ENCODE data around the gene STX1B.
"Not testable (repeated sequence)": the region's sequence is repeated elsewhere in the genome, so short reads cannot be mapped to it uniquely, and the experiment has no call there.

STX1B gene

DNA sequence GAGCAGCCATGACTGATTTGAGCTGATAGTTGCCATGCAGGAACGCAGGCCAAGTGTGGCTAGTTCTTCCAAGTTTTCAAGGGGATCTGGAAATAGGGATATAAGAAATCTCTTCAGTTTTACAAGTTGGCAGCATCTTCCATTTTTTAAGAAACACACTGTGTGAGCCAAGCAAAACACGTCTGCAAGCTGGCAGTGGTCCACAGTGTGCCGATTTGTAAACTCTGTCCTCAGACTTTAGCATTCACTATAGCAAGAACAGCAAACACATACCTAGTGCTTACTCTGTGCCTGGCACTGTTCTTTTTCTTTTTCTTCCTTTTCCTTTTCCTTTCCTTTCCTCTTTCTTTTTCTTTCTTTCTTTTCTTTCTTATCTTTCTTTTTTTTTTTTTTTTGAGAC is 58.7 kb downstream of the STX1B start:
- DNase-seq (ENCODE audit: low read depth in 2 of 2), result no peak

DNA sequence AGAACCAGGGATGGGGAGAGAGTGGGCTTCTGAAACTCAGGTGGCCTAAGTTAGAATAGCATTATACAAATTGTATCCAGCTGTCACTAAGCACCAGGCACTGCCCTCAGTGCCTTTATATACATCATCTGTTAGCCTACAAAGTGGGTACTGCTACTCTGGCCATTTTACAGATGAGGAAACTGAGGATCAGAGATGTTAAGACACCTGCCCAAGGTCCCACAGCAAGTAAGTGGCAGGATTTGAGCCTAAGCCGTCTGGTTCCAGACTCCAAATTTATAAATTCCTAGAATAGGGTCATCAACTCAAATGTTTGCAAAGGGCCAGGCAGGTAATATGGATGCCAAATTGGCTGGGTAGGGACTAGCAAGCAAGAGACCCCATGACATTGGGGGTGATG is 59.2 kb downstream of the STX1B start:
- no peak for DNase-seq (ENCODE audit: low read depth in 2 of 2)

DNA sequence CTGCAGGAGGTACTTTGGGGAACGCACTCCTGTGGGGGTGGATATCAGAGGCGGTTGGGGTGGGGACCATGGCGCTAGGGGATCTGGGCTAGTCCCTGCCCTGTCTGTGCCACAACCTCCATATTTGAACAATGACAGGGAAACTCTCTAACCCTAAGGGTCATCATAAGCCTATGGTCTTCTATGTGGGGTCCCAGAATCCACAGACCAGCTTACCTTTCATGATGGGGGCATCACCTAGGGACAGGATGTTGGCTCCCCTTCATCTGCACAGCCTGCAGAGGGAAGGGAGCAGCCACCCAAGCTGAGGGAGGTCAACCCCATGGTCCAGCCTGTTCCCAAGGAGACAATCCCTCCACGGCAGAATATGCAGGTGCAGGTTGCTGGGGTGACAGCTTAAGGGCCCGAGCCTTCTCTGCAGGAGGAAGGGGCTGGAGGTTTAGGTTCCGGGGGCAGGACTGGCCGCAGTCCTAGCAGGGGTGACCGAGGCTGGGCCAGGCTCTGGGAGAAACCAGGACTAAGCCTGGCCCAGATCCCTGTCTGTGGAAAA is 59.8 kb downstream of the STX1B start:
- DNase-seq (ENCODE audit: low read depth in 2 of 2), result no peak

- no peak for DNase-seq (ENCODE audit: low read depth in 2 of 2)
Measured at GRCh38 chr16:30949650-30950515, 60.6 kb downstream of the STX1B start.

DNA sequence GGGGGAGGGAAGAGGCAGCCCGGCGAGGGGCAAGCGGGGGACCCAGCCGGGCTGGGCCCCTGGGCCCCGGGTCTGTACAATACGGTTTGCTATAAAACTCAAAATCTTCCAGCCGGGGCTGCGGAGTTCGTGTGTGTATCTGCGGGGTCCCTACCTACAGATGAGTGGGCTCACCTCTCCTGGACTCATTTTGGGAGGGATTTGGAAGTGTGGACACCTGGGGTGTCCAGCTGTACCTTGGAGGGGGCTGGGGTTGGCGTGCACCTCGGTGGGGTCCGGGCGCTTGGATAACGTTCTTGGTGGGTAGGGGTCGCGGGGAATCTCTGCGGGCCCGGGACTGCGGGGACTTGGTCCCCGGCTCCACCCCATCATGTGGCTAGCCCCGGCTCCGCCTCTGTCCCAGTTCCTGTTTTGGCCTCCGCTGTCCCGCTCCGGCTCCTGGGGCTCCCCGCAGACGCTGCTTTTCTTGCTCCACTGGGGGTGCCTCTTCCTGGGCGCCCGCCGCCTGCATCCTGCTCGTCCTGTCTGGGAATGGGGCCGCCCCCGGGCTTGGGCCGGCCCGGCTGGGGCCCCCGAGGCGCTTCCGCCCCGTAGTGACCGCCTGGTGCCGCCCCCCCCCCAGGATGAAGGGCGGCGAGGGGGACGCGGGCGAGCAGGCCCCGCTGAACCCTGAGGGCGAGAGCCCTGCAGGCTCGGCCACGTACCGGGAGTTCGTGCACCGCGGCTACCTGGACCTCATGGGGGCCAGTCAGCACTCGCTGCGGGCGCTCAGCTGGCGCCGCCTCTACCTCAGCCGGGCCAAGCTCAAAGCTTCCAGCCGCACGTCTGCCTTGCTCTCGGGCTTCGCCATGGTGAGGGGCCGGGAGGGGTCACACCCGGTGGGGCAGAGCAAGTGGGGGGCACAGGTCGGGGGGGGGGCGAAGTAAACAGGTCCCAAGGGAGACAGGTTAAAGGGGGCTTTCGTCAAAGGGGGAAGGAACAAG is 61.5 kb downstream of the STX1B start, which contains the start of gene ORAI3:
TSS of gene ORAI3 (plus strand) at position 402 of the 983 bp plus-strand sequence. CDS start at position 624, 222 bp downstream.
- DNase-seq (ENCODE audit: low read depth in 2 of 2), result no peak

GRCh38 chr16:30947859-30948666 is 62.4 kb downstream of the STX1B start:
- no peak for DNase-seq (ENCODE audit: low read depth in 2 of 2)

GRCh38 chr16:30947541-30947858 is 62.9 kb downstream of the STX1B start:
- no peak for DNase-seq (ENCODE audit: low read depth in 2 of 2)

DNA sequence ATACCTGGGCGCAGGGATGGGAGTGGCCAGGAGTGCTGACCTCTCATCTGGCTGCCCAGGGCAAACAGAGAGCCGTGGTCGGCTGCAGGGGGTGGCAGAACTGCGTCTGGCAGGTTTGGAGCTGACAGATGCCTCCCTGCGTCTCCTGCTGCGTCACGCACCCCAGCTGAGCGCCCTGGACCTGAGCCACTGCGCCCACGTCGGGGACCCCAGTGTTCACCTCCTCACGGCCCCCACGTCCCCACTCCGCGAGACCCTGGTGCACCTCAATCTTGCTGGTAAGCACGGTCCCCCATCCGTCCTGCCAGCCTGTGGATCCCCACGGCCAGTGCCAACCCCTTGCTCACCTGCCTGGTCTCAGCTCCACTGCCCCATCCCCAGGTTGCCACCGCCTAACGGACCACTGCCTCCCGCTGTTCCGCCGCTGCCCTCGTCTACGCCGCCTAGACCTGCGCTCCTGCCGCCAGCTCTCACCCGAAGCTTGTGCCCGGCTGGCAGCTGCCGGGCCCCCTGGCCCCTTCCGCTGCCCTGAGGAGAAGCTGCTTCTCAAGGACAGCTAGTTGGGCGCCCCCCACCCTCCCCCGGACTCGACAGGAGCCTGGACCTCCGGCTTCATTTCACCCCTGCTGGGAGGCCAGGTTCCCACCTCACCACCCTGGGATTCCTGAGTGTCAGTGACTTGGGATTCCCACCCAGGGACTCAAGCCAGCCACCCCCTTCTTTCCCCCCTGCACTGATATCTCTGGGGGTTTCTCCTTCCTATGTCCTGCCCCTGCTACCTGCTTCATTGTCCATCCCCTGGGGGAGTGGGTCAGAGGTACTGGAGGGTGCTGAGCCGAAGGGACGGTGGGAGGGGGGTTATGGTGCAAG is 63.5 kb downstream of the STX1B start:
- DNase-seq (ENCODE audit: low read depth in 2 of 2), result no peak

DNA sequence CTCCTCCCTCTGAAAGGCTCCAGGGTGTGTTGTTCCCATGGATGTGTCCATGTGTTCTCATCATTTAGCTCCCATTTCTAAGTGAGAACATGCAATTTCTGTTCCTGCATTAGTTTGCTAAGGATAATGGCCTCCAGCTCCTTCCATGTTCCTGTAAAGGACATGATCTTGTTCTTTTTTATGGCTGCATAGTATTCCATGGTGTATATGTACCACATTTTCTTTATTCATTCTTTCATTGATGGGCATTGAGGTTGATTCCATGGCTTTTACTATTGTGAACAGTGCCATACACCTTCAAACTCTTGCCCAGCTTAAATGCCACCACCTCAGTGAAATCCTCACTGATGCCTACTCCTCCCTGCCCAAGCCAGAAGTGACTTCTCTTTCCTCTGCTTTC is 66.1 kb downstream of the STX1B start:
- DNase-seq (ENCODE audit: low read depth in 2 of 2), result no peak

DNA sequence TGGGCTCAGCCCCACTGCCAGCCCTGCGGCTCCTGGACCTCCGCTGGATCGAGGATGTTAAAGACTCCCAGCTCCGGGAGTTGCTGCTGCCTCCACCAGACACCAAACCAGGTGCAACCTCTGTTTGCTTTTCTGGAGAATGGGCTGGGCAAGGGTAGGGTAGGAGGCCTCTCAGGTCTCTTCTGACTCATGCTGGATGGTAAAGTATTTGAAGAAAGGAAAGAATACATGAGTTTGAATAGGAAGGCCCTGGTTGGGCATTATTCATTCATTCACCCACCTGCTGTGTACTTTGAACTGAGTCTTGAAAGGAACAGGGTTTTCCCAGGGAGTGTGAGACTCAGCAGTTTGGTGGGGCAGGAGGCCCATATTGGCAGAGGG is 68.0 kb downstream of the STX1B start:
- DNase-seq (ENCODE audit: low read depth in 2 of 2), result no peak

DNA sequence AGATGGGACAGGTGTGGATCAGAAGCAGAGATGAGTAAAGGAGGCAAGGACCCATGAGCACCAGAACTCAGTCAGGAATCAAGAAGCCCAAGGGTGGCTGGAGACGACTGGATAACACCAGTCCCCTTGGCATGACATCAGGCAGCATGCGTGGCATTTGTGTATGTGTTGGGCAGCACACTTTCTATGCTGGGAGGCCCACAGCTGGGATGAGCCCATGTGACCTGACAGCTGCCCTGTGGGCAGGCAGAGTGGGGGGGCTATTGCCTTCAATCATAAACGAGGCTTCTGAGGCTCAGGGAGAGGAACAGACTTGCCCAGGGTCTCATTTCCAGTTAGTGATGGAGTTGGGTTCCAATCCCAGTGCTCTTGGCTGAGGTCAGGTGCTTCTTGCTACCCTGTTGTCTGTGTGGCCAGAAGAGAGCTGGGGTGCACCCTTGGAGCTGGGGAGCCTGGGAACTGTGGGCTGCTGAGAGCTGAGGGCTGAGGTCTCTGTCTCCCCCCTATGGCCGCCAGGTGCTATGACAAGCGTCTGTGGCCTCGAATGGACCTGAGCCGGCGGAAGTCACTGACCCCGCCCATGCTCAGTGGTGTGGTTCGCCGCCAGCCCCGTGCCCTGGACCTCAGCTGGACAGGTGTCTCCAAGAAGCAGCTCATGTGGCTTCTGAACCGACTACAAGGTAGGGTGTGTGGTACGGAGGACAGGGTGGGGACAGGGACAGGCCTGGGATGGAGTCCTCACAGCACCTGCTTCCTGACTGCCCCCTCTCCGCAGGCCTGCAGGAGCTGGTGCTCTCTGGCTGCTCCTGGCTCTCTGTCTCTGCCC is 68.6 kb downstream of the STX1B start:
- DNase-seq (ENCODE audit: low read depth in 2 of 2), result peak in 1 of 2 donors; percentile 16

- DNase-seq (ENCODE audit: low read depth in 2 of 2), result not testable (repeated sequence)
Measured at GRCh38 chr16:30939571-30939970, 70.9 kb downstream of the STX1B start.

Data from activated CD8-positive, alpha-beta memory T cell treated with anti-CD3 and anti-CD28 coated beads for 4 hours (primary cell).